ENCODE data around the gene HOXC10. TPM values are rescaled to one million over a fixed set of nuclear protein-coding genes. Genes with fewer than 3 reads are reported as not detected.

The HOXC10 gene
- total RNA-seq, 1 donor from 2014 or later, result not detected

GRCh38 chr12:54033980-54034784 lies 49.2 kb downstream of the HOXC10 start:
- H3K27ac Mint-ChIP-seq (ENCODE audit: unreplicated experiment), result no peak overlapping the region
- H3K9me3 Mint-ChIP-seq (ENCODE audit: unreplicated experiment), result peaks cover 2% of the 10 kb centered on the region
- H3K36me3 Mint-ChIP-seq (ENCODE audit: unreplicated experiment), result no peaks in the 10 kb centered on the region
- no peak overlapping the region for H3K4me3 Mint-ChIP-seq (ENCODE audit: unreplicated experiment)
- no peak for TF ChIP-seq CTCF (IDR thresholded peaks at IDR 0.05; ENCODE audit: partially characterized antibody, unreplicated experiment)
- DNase-seq, result no peak
- H3K27me3 Mint-ChIP-seq (ENCODE audit: unreplicated experiment), result peaks cover 41% of the 10 kb centered on the region
- peaks cover 4% of the 10 kb centered on the region for H3K4me1 Mint-ChIP-seq (ENCODE audit: low read depth, unreplicated experiment)

- no peak overlapping the region for H3K27ac Mint-ChIP-seq (ENCODE audit: unreplicated experiment)
- peaks cover 5% of the 10 kb centered on the region for H3K9me3 Mint-ChIP-seq (ENCODE audit: unreplicated experiment)
- peaks cover 4% of the 10 kb centered on the region for H3K4me1 Mint-ChIP-seq (ENCODE audit: low read depth, unreplicated experiment)
- H3K4me3 Mint-ChIP-seq (ENCODE audit: unreplicated experiment), result no peak overlapping the region
- H3K36me3 Mint-ChIP-seq (ENCODE audit: unreplicated experiment), result no peaks in the 10 kb centered on the region
- DNase-seq, result no peak
- peaks cover 39% of the 10 kb centered on the region for H3K27me3 Mint-ChIP-seq (ENCODE audit: unreplicated experiment)
- no peak for TF ChIP-seq CTCF (IDR thresholded peaks at IDR 0.05; ENCODE audit: partially characterized antibody, unreplicated experiment)
Observed at GRCh38 chr12:54034785-54035310, 49.9 kb downstream of the HOXC10 start.

GRCh38 chr12:54035568-54036264 lies 50.8 kb downstream of the HOXC10 start:
- peaks cover 39% of the 10 kb centered on the region for H3K27me3 Mint-ChIP-seq (ENCODE audit: unreplicated experiment)
- DNase-seq, result no peak
- H3K36me3 Mint-ChIP-seq (ENCODE audit: unreplicated experiment), result no peaks in the 10 kb centered on the region
- peaks cover 2% of the 10 kb centered on the region for H3K4me1 Mint-ChIP-seq (ENCODE audit: low read depth, unreplicated experiment)
- H3K4me3 Mint-ChIP-seq (ENCODE audit: unreplicated experiment), result no peak overlapping the region
- no peak overlapping the region for H3K27ac Mint-ChIP-seq (ENCODE audit: unreplicated experiment)
- no peak for TF ChIP-seq CTCF (IDR thresholded peaks at IDR 0.05; ENCODE audit: partially characterized antibody, unreplicated experiment)
- H3K9me3 Mint-ChIP-seq (ENCODE audit: unreplicated experiment), result peaks cover 6% of the 10 kb centered on the region

GRCh38 chr12:54036620-54037359 lies 51.8 kb downstream of the HOXC10 start:
- TF ChIP-seq CTCF (IDR thresholded peaks at IDR 0.05; ENCODE audit: partially characterized antibody, unreplicated experiment), result no peak

More at GRCh38 chr12:54036620-54037359, 51.8 kb downstream of the HOXC10 start:
- no peak for DNase-seq
- peaks cover 6% of the 10 kb centered on the region for H3K9me3 Mint-ChIP-seq (ENCODE audit: unreplicated experiment)
- no peaks in the 10 kb centered on the region for H3K36me3 Mint-ChIP-seq (ENCODE audit: unreplicated experiment)
- peaks cover 37% of the 10 kb centered on the region for H3K27me3 Mint-ChIP-seq (ENCODE audit: unreplicated experiment)
- no peak overlapping the region for H3K27ac Mint-ChIP-seq (ENCODE audit: unreplicated experiment)
- H3K4me3 Mint-ChIP-seq (ENCODE audit: unreplicated experiment), result no peak overlapping the region
- H3K4me1 Mint-ChIP-seq (ENCODE audit: low read depth, unreplicated experiment), result peaks cover 2% of the 10 kb centered on the region

Data from glutamatergic neuron (in vitro differentiated cells).